ENCODE measurements around the gene VPS8.

DNA sequence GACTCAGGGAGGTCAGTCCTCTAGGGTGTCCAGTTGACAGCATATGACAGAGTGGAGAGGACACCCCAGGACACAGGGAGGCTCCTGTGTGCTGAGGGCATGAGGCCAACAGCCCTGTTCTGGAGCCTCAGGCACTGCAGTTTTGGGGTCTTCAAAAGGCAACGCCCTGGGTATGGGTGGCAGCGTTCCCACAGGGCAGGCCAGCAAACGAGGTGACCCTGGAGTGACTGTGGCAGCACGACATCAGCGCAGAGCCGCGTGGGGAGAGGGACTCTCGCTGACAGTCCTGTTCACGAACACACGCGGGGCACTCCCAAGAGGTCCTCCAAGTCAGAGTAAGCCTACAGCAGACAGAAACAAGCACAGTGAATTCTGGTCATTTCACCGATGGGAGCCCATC is 41.4 kb upstream of the VPS8 start:
- TF ChIP-seq, protein P1, sequence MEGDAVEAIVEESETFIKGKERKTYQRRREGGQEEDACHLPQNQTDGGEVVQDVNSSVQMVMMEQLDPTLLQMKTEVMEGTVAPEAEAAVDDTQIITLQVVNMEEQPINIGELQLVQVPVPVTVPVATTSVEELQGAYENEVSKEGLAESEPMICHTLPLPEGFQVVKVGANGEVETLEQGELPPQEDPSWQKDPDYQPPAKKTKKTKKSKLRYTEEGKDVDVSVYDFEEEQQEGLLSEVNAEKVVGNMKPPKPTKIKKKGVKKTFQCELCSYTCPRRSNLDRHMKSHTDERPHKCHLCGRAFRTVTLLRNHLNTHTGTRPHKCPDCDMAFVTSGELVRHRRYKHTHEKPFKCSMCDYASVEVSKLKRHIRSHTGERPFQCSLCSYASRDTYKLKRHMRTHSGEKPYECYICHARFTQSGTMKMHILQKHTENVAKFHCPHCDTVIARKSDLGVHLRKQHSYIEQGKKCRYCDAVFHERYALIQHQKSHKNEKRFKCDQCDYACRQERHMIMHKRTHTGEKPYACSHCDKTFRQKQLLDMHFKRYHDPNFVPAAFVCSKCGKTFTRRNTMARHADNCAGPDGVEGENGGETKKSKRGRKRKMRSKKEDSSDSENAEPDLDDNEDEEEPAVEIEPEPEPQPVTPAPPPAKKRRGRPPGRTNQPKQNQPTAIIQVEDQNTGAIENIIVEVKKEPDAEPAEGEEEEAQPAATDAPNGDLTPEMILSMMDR (IDR thresholded peaks at IDR 0.05): no peak
- no peak for TF ChIP-seq POLR2A (IDR thresholded peaks at IDR 0.05)

Data from heart left ventricle (tissue), 13 donors.